Measurements from ENCODE around the gene ELMO1. TPM values are rescaled to one million over a fixed set of nuclear protein-coding genes. Genes with fewer than 3 reads are reported as not detected.

The ELMO1 gene
- total and polyA plus RNA-seq, 2 of the 13 experiments (the other 11 are each of a cell fraction or from before 2014, with no cell fraction given), result 0.11 to 0.17 TPM

DNA sequence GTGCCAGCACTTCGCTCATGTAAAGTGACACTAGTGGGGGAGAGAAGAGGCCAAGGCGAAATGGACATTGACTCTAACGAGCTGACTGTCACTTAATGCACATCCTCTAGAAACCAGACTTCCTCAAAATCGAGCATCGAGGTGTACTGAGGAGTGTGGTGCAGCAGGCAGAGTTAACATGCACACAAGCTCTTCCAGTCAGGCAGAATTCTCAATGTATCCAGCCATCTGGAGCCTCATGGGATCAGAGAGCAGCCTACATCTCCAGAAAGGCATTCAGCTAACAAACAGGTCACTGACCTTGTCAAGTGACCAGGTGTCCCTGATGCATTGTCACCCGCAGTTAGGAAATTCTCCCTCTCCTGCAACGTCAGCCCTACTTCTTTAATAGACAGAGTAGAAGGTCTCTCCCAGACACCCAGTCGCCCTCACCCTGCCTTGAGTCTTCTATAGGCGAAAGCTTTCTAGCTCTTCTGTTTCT is 464.6 kb downstream of the ELMO1 start (continued):
- TF ChIP-seq, protein P1, sequence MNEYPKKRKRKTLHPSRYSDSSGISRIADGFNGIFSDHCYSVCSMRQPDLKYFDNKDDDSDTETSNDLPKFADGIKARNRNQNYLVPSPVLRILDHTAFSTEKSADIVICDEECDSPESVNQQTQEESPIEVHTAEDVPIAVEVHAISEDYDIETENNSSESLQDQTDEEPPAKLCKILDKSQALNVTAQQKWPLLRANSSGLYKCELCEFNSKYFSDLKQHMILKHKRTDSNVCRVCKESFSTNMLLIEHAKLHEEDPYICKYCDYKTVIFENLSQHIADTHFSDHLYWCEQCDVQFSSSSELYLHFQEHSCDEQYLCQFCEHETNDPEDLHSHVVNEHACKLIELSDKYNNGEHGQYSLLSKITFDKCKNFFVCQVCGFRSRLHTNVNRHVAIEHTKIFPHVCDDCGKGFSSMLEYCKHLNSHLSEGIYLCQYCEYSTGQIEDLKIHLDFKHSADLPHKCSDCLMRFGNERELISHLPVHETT (CRISPR knock-in tag; conservative IDR thresholded peaks at IDR 0.05), result no peak
- peak; percentile 51; the same call in 1 of the 2 replicates for TF ChIP-seq CEBPB (IDR thresholded peaks at IDR 0.05; ENCODE audit: borderline replicate concordance, low read depth, low read length)
- no peak for TF ChIP-seq MAFK (conservative IDR thresholded peaks at IDR 0.05 in 1 of 2, IDR thresholded peaks at IDR 0.05 in 1 of 2; ENCODE audit: low read length in 2 of 2)
- no peak for TF ChIP-seq ZSCAN9 (CRISPR knock-in tag; IDR thresholded peaks at IDR 0.05; ENCODE audit: borderline replicate concordance)
- TF ChIP-seq, protein P2, sequence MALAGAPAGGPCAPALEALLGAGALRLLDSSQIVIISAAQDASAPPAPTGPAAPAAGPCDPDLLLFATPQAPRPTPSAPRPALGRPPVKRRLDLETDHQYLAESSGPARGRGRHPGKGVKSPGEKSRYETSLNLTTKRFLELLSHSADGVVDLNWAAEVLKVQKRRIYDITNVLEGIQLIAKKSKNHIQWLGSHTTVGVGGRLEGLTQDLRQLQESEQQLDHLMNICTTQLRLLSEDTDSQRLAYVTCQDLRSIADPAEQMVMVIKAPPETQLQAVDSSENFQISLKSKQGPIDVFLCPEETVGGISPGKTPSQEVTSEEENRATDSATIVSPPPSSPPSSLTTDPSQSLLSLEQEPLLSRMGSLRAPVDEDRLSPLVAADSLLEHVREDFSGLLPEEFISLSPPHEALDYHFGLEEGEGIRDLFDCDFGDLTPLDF (CRISPR knock-in tag; IDR thresholded peaks at IDR 0.05), result no peak
- TF ChIP-seq, protein P3, sequence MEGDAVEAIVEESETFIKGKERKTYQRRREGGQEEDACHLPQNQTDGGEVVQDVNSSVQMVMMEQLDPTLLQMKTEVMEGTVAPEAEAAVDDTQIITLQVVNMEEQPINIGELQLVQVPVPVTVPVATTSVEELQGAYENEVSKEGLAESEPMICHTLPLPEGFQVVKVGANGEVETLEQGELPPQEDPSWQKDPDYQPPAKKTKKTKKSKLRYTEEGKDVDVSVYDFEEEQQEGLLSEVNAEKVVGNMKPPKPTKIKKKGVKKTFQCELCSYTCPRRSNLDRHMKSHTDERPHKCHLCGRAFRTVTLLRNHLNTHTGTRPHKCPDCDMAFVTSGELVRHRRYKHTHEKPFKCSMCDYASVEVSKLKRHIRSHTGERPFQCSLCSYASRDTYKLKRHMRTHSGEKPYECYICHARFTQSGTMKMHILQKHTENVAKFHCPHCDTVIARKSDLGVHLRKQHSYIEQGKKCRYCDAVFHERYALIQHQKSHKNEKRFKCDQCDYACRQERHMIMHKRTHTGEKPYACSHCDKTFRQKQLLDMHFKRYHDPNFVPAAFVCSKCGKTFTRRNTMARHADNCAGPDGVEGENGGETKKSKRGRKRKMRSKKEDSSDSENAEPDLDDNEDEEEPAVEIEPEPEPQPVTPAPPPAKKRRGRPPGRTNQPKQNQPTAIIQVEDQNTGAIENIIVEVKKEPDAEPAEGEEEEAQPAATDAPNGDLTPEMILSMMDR (CRISPR knock-in tag; IDR thresholded peaks at IDR 0.05), result peak; percentile 37
- peak; percentile 89 for TF ChIP-seq NR2F6 (IDR thresholded peaks at IDR 0.05)
- TF ChIP-seq NR2F6 (CRISPR knock-in tag; IDR thresholded peaks at IDR 0.05), result peak; percentile 95
- no peak for TF ChIP-seq ZNF451 (CRISPR knock-in tag; IDR thresholded peaks at IDR 0.05)
- TF ChIP-seq, protein P4, sequence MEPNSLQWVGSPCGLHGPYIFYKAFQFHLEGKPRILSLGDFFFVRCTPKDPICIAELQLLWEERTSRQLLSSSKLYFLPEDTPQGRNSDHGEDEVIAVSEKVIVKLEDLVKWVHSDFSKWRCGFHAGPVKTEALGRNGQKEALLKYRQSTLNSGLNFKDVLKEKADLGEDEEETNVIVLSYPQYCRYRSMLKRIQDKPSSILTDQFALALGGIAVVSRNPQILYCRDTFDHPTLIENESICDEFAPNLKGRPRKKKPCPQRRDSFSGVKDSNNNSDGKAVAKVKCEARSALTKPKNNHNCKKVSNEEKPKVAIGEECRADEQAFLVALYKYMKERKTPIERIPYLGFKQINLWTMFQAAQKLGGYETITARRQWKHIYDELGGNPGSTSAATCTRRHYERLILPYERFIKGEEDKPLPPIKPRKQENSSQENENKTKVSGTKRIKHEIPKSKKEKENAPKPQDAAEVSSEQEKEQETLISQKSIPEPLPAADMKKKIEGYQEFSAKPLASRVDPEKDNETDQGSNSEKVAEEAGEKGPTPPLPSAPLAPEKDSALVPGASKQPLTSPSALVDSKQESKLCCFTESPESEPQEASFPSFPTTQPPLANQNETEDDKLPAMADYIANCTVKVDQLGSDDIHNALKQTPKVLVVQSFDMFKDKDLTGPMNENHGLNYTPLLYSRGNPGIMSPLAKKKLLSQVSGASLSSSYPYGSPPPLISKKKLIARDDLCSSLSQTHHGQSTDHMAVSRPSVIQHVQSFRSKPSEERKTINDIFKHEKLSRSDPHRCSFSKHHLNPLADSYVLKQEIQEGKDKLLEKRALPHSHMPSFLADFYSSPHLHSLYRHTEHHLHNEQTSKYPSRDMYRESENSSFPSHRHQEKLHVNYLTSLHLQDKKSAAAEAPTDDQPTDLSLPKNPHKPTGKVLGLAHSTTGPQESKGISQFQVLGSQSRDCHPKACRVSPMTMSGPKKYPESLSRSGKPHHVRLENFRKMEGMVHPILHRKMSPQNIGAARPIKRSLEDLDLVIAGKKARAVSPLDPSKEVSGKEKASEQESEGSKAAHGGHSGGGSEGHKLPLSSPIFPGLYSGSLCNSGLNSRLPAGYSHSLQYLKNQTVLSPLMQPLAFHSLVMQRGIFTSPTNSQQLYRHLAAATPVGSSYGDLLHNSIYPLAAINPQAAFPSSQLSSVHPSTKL (CRISPR knock-in tag; IDR thresholded peaks at IDR 0.05), result peak; percentile 84
- TF ChIP-seq MZF1 (CRISPR knock-in tag; IDR thresholded peaks at IDR 0.05; ENCODE audit: borderline replicate concordance), result no peak
- TF ChIP-seq ZNF17 (CRISPR knock-in tag; IDR thresholded peaks at IDR 0.05), result no peak
- TF ChIP-seq ZBTB8A (CRISPR knock-in tag; IDR thresholded peaks at IDR 0.05; ENCODE audit: borderline replicate concordance, low read depth), result no peak
- no peak for TF ChIP-seq GTF3A (CRISPR knock-in tag; conservative IDR thresholded peaks at IDR 0.05)
- no peak for TF ChIP-seq NFKBIZ (CRISPR knock-in tag; IDR thresholded peaks at IDR 0.05)
- TF ChIP-seq ZNF292 (CRISPR knock-in tag; IDR thresholded peaks at IDR 0.05; ENCODE audit: borderline replicate concordance, low read depth), result peak; percentile 78; the same call in 1 of the 2 replicates
- TF ChIP-seq NKX3-1 (CRISPR knock-in tag; IDR thresholded peaks at IDR 0.05), result no peak
- TF ChIP-seq RAD51 (IDR thresholded peaks at IDR 0.05; ENCODE audit: borderline replicate concordance), result no peak
- TF ChIP-seq, protein P5, sequence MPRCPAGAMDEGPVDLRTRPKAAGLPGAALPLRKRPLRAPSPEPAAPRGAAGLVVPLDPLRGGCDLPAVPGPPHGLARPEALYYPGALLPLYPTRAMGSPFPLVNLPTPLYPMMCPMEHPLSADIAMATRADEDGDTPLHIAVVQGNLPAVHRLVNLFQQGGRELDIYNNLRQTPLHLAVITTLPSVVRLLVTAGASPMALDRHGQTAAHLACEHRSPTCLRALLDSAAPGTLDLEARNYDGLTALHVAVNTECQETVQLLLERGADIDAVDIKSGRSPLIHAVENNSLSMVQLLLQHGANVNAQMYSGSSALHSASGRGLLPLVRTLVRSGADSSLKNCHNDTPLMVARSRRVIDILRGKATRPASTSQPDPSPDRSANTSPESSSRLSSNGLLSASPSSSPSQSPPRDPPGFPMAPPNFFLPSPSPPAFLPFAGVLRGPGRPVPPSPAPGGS (CRISPR knock-in tag; IDR thresholded peaks at IDR 0.05), result no peak
- TF ChIP-seq, protein P6, sequence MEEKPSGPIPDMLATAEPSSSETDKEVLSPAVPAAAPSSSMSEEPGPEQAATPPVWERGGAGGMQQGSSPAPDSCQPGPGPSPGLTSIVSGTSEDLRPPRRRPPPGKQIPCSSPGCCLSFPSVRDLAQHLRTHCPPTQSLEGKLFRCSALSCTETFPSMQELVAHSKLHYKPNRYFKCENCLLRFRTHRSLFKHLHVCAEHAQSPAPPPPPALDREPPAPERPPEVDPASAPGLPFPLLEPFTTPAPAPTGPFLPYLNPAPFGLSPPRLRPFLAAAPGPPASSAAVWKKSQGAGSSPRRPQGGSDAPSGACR (CRISPR knock-in tag; IDR thresholded peaks at IDR 0.05), result no peak

Measured in HepG2 (cell line).